Skin epidermis (tissue), 12 donors: ENCODE measurements around the gene XRCC5.
"Not testable (repeated sequence)": the region's sequence is repeated elsewhere in the genome, so short reads cannot be mapped to it uniquely, and the experiment has no call there.

ENCODE experiments used
- H3K27ac ChIP-seq, 21 experiments: fragments of 200-600 bp; sonication (generic) in 11 of 21; one replicate each; pipeline ENCODE4 v1.5.0; 2020; ENCODE audit warnings: mild to moderate bottlenecking in 3 of 21, inconsistent platforms in 2 of 21, moderate library complexity in 2 of 21
- H3K4me3 ChIP-seq, 7 experiments: fragments of 200-600 bp; sonication (generic) in 2 of 7; one replicate each; pipeline ENCODE4 v1.5.0; 2020; ENCODE audit warnings: inconsistent platforms in 2 of 7, mild to moderate bottlenecking in 2 of 7, moderate library complexity in 1 of 7

The XRCC5 gene

GRCh38 chr2:216114714-216115531 lies 5.8 kb downstream of the XRCC5 start:
- peak overlapping the region; percentile 38 to 51 (median 43) for H3K4me3 ChIP-seq
- H3K27ac ChIP-seq: peak overlapping the region in 20 of 21 experiments; percentile 63 to 95 (median 88)

DNA sequence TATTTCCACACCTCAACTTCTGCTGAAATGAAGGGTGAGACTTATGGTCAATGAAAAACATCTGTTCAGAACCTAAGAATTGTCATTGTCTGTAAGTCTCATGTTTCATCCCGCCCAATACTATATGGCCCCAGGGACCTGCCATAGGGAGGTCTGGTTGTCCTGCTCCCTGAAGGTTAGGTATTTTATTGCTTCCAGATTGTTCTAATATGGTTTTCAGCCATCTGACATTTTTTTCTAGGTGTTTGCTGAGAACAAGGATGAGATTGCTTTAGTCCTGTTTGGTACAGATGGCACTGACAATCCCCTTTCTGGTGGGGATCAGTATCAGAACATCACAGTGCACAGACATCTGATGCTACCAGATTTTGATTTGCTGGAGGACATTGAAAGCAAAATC lies 7.3 kb downstream of the XRCC5 start:
- Histone ChIP-seq H3K4me3 (no peak overlapping the region), H3K27ac (peak overlapping the region in 1 of 21 experiments; percentile 44)

DNA sequence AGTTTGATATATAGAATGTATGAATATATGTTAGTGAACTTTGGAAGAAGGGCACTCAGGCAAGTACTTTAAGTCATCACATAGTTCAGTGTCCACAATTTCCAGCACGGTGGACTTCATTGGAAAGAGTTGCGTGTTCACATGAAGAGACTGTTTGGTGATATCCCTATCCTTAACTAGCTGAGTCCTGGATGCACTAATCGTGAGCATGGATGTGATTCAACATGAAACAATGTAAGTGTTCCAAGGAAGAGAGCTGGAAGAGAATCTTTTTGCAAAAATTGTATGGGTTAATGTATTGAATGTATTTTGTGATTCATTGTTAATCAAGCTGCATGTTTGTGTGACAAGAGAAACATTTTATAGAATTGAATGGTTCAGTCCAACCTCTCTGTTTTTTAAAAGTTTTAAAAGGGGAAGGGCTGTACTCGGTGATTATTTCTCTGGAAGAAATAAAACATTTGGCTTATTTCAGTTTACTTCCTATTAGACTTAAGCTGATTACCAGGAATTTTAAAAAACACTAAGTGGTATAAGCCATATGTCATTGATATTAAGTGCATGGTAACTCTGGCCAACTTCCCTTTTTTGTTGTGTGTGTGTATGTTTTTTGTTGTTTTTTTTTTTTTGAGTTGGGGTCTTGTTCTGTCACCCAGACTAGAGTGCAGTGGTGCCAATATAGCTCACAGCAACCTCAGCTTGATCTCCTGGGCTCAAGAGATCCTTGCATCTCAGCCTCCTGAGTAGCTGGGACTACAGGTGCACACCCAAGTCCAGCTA lies 8.6 kb downstream of the XRCC5 start:
- peak overlapping the region in 1 of 21 experiments; percentile 54 for H3K27ac ChIP-seq

GRCh38 chr2:216118474-216118873 lies 9.3 kb downstream of the XRCC5 start:
- H3K27ac ChIP-seq: peak overlapping the region in 1 of 21 experiments; percentile 54
- no peak overlapping the region for H3K4me3 ChIP-seq

More for the DNA sequence above, 8.6 kb downstream of the XRCC5 start:
- no peak overlapping the region for H3K4me3 ChIP-seq

GRCh38 chr2:216119146-216119545 lies 10.0 kb downstream of the XRCC5 start:
- no peak overlapping the region for H3K4me3 ChIP-seq
- H3K27ac ChIP-seq: no peak overlapping the region

DNA sequence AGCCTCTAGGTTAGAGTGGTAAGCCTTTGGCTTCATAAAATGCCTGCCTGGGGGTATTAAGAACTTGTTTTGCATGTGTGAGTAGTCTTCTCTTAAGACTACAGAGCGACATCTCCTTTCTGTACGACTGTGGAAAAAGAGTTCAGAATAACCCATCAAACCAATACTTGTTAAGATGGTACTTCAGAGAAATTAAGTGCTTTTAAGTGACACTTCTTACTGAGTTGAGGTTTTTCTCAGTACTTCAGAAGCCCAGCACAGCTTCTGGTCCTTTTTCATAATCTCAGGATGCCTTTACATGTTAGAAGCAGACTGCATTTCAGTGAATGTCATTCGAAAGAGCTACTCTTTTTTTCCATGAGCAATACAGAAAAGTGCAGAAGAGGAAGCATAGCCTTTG lies 10.8 kb downstream of the XRCC5 start:
- Histone ChIP-seq H3K27ac (peak overlapping the region in 2 of 21 experiments; percentile 18 to 66), H3K4me3 (no peak overlapping the region)

DNA sequence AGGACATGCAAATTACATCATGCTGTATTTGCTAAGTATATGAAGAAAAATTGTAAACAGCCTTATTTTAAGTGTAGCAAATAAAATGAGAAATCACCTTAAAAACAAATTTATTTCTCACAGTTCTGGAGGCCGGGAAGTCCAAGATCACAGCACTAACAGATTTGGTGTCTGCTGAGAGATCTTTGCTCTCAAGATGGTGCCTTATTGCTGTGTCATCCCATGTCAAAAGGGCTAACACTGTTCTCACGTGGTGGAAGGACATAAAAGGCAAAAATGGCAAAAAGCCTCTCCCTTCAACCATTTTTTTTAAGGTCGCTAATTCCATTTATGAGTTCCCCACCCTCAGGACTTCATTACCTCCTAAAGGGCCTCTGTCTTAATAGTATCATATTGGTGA lies 12.1 kb downstream of the XRCC5 start:
- Histone ChIP-seq H3K27ac (no peak overlapping the region), H3K4me3 (no peak overlapping the region)

DNA sequence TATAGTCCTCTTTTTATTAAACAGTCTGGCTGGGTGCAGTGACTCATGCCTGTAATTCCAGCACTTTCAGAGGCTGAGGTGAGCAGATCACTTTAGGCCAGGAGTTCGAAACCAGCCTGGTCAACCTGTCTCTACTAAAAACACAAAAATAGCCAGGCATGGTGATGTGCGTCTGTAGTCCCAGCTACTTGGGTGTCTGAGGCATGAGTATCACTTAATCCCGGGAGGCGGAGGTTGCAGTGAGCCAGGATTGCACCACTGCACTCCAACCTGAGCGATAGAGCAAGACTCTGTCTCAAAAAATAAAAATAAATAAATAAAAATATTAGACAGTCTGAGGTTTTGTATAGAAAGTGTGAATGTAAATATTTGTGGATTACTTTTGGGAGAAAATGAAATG lies 17.8 kb downstream of the XRCC5 start:
- no peak overlapping the region for H3K27ac ChIP-seq
- no peak overlapping the region for H3K4me3 ChIP-seq

DNA sequence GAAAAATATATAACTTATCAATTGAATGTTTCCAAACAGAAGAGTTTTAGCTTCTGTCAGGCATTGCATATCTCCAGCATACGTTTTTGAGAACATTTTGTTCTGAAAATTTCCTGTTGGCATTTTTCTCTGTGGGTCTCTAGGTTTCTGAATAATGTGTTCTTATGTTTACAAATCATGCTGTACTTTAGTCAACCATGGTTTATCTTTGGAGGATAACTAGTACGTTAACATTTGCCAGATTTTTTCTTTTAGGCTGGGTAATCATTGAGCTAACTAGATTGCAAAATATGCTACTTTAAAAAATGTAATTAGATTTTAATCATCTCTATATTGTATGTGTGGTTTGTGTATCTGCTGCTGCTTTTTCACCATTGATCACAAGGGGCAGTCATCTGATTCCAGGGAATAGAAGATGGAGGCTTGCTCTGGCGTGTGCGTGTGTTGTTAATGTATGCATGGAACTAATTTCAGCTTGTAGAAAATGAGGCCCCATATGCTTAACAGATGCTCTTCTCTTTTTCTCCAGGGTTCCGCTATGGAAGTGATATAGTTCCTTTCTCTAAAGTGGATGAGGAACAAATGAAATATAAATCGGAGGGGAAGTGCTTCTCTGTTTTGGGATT lies 21.3 kb downstream of the XRCC5 start:
- Histone ChIP-seq H3K27ac (no peak overlapping the region), H3K4me3 (no peak overlapping the region)

DNA sequence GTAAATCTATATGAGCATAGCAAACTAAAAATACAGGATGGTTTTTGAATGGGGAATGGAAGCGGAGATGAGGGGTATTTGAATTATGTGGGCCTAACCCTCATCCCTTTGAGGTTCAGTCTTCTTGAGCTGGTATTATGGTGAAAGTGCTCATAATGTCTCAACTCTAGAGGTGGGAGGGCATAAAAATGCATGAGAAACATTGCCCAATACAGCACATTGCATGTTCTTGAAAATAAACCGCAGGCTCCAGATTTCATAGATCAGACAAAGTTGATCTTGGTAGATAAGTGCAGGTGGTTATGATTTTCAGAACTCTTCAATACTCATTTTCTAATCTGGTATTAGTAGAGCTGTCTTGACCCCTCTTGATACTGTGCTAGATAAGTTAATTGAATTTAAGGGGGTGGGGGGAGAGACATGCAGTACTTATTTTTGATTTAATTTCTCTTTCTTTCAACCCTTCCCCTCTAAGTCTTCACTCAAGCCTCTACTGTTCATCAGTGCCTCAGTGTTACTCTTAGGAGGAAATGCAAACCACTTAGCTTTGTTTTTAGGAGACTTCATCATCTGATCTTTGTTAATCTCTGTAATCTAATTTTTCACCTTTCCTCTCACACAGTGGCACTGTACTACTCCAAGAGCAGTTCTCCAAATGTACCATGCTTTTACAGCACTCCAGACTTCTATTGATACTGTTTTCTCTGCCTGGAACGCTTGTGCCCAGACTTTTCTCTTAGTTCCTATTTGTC lies 22.2 kb downstream of the XRCC5 start:
- Histone ChIP-seq H3K4me3 (no peak overlapping the region), H3K27ac (no peak overlapping the region)

DNA sequence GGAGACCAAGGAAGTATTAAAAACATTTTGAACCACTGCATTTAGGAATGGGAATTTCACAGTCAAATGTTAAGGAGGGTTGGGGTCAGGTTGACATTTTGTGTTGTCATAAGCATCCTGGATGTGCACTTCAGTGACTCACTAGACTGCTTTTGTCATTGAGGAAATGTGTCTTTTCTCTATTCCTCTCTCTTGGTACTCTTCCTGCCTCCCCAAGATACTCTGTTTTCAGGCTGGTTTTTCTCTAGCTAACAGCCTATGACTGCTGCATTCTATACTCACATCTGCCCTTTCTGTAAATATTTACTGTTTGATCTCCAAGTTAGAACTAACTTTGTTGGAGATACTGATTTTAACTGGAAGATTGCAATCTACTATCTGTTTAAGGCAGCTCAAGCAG lies 23.4 kb downstream of the XRCC5 start:
- Histone ChIP-seq H3K4me3 (no peak overlapping the region), H3K27ac (peak overlapping the region in 1 of 21 experiments; percentile 0)

- H3K4me3 ChIP-seq: no peak overlapping the region
- no peak overlapping the region for H3K27ac ChIP-seq
Measured at GRCh38 chr2:216133397-216133796, 24.2 kb downstream of the XRCC5 start.

GRCh38 chr2:216134958-216135541 lies 25.9 kb downstream of the XRCC5 start:
- Histone ChIP-seq H3K4me3 (no peak overlapping the region), H3K27ac (no peak overlapping the region)

DNA sequence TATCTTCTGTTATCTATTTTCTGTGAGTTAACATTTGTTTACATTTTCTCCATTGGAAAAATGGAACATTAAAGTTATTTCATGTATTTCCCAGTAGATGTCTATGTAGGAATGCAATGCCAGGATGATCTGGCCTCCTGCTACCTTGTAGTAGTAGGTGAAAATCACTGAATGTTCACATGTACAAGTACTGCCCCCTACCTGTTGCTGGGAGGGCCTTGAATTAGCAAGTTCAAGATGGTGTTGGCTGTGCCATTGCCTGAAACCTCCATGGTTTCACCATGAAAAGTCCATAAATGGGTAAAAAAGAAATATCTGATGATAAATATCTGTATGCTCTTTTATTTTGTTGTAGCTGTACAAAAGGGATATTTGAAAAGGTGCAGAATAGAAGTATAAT lies 30.7 kb downstream of the XRCC5 start:
- H3K4me3 ChIP-seq: no peak overlapping the region
- no peak overlapping the region for H3K27ac ChIP-seq

- H3K27ac ChIP-seq, H3K4me3 ChIP-seq: not testable (repeated sequence)
Measured at GRCh38 chr2:216141516-216141915, 32.4 kb downstream of the XRCC5 start.

DNA sequence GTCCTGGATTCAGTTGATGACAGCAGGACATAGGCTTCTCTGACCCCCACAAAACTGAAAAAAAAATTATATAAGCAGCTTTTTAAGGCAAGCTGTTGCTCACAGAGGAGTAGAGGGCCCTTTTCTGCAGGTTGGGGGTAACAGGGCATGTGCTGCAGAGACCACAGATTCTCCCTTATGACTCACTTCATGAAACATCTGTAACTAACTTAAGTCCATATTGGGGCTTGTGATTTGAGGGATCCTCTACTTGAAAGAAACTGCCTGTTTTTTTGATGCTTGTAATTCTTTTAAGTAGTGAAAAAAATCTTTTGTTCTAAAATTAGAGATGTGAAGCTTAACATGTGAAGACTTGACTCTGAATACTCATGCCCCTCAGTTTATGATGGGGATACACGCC lies 33.4 kb downstream of the XRCC5 start:
- Histone ChIP-seq H3K27ac (peak overlapping the region in 4 of 21 experiments; percentile 23 to 73 (median 32)), H3K4me3 (no peak overlapping the region)

DNA sequence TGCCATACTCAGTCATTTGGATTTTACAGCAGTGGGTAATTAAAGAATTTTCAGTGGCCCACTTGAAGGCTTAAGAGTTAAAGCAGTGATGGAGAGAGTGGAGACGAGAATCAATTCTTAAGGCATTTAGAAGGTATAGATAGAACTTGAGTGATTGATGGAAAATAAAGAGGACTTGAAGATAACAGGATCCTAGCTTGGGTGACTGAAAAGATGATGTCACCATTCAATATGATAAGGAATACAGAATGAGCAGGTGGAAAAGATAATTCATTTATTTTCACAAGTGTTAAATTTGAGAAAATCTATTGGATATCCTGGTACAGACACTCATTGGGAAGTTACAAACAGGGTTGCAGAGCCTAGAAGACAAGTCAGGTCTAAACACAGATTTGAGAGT lies 35.2 kb downstream of the XRCC5 start:
- H3K4me3 ChIP-seq: no peak overlapping the region
- peak overlapping the region in 1 of 21 experiments; percentile 18 for H3K27ac ChIP-seq

DNA sequence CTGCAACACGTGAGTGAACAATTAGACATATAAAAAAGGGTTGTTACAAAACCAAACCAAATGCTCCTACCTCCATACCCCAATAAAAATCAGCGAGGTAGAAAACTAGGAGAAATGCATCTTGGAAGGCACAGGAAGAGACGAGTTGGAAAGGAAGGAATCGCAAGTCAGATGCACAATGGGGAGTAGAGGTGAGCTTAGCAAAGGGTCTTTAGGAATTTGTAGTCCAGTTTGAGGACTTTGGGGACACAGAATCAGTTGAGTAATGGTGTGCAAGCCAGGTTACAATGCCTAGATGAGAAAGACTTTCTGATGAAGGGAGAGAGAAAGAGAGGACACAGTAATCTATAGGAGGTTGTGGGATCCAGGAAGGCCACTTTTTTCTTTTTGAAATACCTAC lies 35.7 kb downstream of the XRCC5 start:
- peak overlapping the region in 1 of 21 experiments; percentile 18 for H3K27ac ChIP-seq
- no peak overlapping the region for H3K4me3 ChIP-seq

GRCh38 chr2:216146573-216146972 lies 37.4 kb downstream of the XRCC5 start:
- no peak overlapping the region for H3K27ac ChIP-seq
- H3K4me3 ChIP-seq: no peak overlapping the region
